HG03108 (cell line): Measurements from ENCODE around the gene ST14.

Experiments used
- ATAC-seq: cut with Tn5 transposase; IDR thresholded peaks from one replicate; pipeline ENCODE4 v1.9.1; 2021; ENCODE audit warnings: moderate library complexity; ENCODE audit not compliant: unreplicated experiment

Gene ST14

GRCh38 chr11:130206141-130206540 lies 46.6 kb downstream of the ST14 start:
- ATAC-seq = no peak

- ATAC-seq = no peak
Measured at GRCh38 chr11:130208241-130209127, 48.9 kb downstream of the ST14 start.

GRCh38 chr11:130209128-130209932 lies 49.7 kb downstream of the ST14 start:
- no peak for ATAC-seq

- no peak for ATAC-seq
Measured at GRCh38 chr11:130209954-130210854, 50.6 kb downstream of the ST14 start.

GRCh38 chr11:130211144-130211543 lies 51.6 kb downstream of the ST14 start:
- no peak for ATAC-seq

- ATAC-seq = no peak
Measured at GRCh38 chr11:130211781-130212401, 52.3 kb downstream of the ST14 start.

GRCh38 chr11:130212431-130212961 lies 52.9 kb downstream of the ST14 start:
- ATAC-seq = no peak

- ATAC-seq = peak; percentile 81
Measured at GRCh38 chr11:130213143-130213978, 53.8 kb downstream of the ST14 start.

GRCh38 chr11:130213979-130214281 lies 54.3 kb downstream of the ST14 start:
- ATAC-seq = no peak

GRCh38 chr11:130214861-130215530 lies 55.4 kb downstream of the ST14 start:
- ATAC-seq = no peak

GRCh38 chr11:130215531-130216220 lies 56.1 kb downstream of the ST14 start:
- no peak for ATAC-seq

- ATAC-seq = no peak
Measured at GRCh38 chr11:130216221-130216550, 56.6 kb downstream of the ST14 start.

GRCh38 chr11:130216591-130217132 lies 57.1 kb downstream of the ST14 start:
- ATAC-seq = no peak

- no peak for ATAC-seq
Measured at GRCh38 chr11:130217133-130218031, 57.8 kb downstream of the ST14 start.

- ATAC-seq = no peak
Measured at GRCh38 chr11:130218501-130219070, 59.0 kb downstream of the ST14 start.

GRCh38 chr11:130219148-130219547 lies 59.6 kb downstream of the ST14 start:
- ATAC-seq = no peak
